NB4 (cell line): ENCODE measurements around the gene KCTD1.

Source experiments
- CTCF ChIP-seq: IDR thresholded peaks from one replicate; pipeline ENCODE4 v1.5.1; 2012; ENCODE audit warnings: low read depth, low read length
- MAX ChIP-seq: IDR thresholded peaks from 2 replicates; pipeline ENCODE4 v1.6.1; 2011; ENCODE audit warnings: low read depth, low read length
- MYC ChIP-seq: IDR thresholded peaks from 2 replicates; pipeline ENCODE4 v1.6.1; 2011; ENCODE audit warnings: low read depth, low read length
- POLR2A ChIP-seq: IDR thresholded peaks from 2 replicates; pipeline ENCODE4 v1.6.1; 2011; ENCODE audit warnings: mild to moderate bottlenecking; ENCODE audit not compliant: insufficient read length; ENCODE audit errors: extremely low read depth

GRCh38 chr18:26464128-26465011 is 84.0 kb downstream of the KCTD1 start:
- TF ChIP-seq MAX (no peak), CTCF (no peak), MYC (no peak), POLR2A (no peak)
